Pancreas (tissue), 10 donors: ENCODE data around the gene COPG2. TPM values are rescaled to one million over a fixed set of nuclear protein-coding genes. Genes with fewer than 3 reads are reported as not detected.

Experiments
- ATAC-seq, 4 donors: fragments of 200-7000 bp; cut with Tn5 transposase; one replicate each; pipeline versions ENCODE4 v1.8.0 to v1.9.1; 2020; ENCODE audit warnings: mild to moderate bottlenecking in 4 of 4, moderate library complexity in 4 of 4
- DNase-seq, 6 donors: peaks; one replicate each; pipeline ENCODE4 v3.0.0-alpha.2; 2020
- FAIRE-seq: peaks from 2 replicates; lab custom pipeline; 2012; peaks lifted over from hg19 to GRCh38; lab: Jason Lieb, UNC
- H3K27ac ChIP-seq, 4 donors: fragments of 200-600 bp; sonication (generic); 1 replicate in 3 of 4; 2 replicates in 1 of 4; pipeline versions ENCODE4 v1.5.0 to v1.8.0; 2020
- H3K27me3 ChIP-seq, 4 donors: fragments of 200-600 bp; one replicate each; pipeline ENCODE4 v1.8.0; 2021
- H3K36me3 ChIP-seq, 3 donors: fragments of 200-600 bp; sonication (generic) in 1 of 3; one replicate each; pipeline versions ENCODE4 v1.5.0 to v1.8.0; 2020 to 2021
- H3K4me1 ChIP-seq, 3 donors: fragments of 200-600 bp; one replicate each; pipeline ENCODE4 v1.8.0; 2021
- H3K4me3 ChIP-seq, 4 donors: fragments of 200-600 bp; sonication (generic) in 2 of 4; one replicate each; pipeline versions ENCODE4 v1.5.0 to v1.8.0; 2020 to 2021
- H3K9me3 ChIP-seq, 4 donors: fragments of 200-600 bp; one replicate each; pipeline ENCODE4 v1.8.0; 2021
- CTCF ChIP-seq, 4 donors: fragments of 200-600 bp; sonication (generic) in 3 of 4; IDR thresholded peaks; one replicate each; pipeline versions ENCODE4 v1.5.0 to v1.8.0; 2021; ENCODE audit warnings: antibody characterized with exemption in 4 of 4
- WGBS, 2 donors: extraction: QIAGEN DNeasy Blood & Tissue Kit; methylation state at CpG; one replicate each; pipeline ENCODE4 v1.1.7; 2013; 5-methylcytosine and 5-hydroxymethylcytosine counted together
- intact Hi-C, 3 donors: fragments of 100-400 bp; cut with DNase I; formaldehyde crosslinking; loops; one replicate each; pipeline versions ENCODE4 v1.11.1 to v1.14.2; 2022
- polyA plus RNA-seq, 2 donors: library from polyadenylated mRNA; stranded (reverse); fragments of 200-250 nt; gene quantifications; one replicate each; pipeline ENCODE4 v1.2.3, GENCODE V29; 2013
- total RNA-seq, 6 donors: library from RNA; stranded (reverse); fragmentation: NEBNext Ultra II Directional in 4 of 6; extraction: Animal tissue kit (Norgen Biotek cat#: 25700) in 4 of 6; gene quantifications; one replicate each; pipeline versions ENCODE4 v1.2.1 to v1.2.4, GENCODE V29; 2021 to 2023
- donor health status: healthy with polysubstance abuse.
- donor health status: DM: no; HTN: no; CAD: no; lungs with moderate emphysema.
- donor health status: DM: no; HTN: no; CAD: no.
- donor health status: control.
- donor health status: control.
- donor health status: Bipolar disorder and iron deficiency.
- donor health status: DM: yes; HTN: yes; CAD: no.
- donor health status: DM: no; HTN: no; CAD: no.
- donor health status: DM: no; HTN: no; CAD: no.
- donor health status: DM: yes; HTN: yes; CAD: no.

Gene COPG2
- total and polyA plus RNA-seq, 8 donors: 3.8 to 13.5 (median 8.4) TPM

- TF ChIP-seq CTCF (IDR thresholded peaks at IDR 0.05): no peak
- ATAC-seq (no peak), DNase-seq (no peak), FAIRE-seq (no peak)
- Histone ChIP-seq H3K4me3 (no peak overlapping the region), H3K4me1 (no peaks in the 10 kb centered on the region), H3K27me3 (no peaks in the 10 kb centered on the region), H3K36me3 (no peaks in the 10 kb centered on the region), H3K27ac (no peak overlapping the region), H3K9me3 (no peaks in the 10 kb centered on the region)
- intact Hi-C loops: no loop called here
- 93 to 94% methylated on average over 2 of the region's 2 CpGs for WGBS, 2 donors
Observed at GRCh38 chr7:130566898-130567280, 101.7 kb downstream of the COPG2 start.

GRCh38 chr7:130566168-130566897 is 102.2 kb downstream of the COPG2 start:
- 66 to 69% methylated on average over 9 of the region's 9 CpGs for WGBS, 2 donors
- no peak for TF ChIP-seq CTCF (IDR thresholded peaks at IDR 0.05)
- no peaks in the 10 kb centered on the region for H3K9me3 ChIP-seq
- H3K27me3 ChIP-seq: no peaks in the 10 kb centered on the region
- no peaks in the 10 kb centered on the region for H3K4me1 ChIP-seq
- no peak overlapping the region for H3K27ac ChIP-seq
- H3K4me3 ChIP-seq: no peak overlapping the region
- ATAC-seq: no peak
- intact Hi-C loops: no loop called here
- no peak for DNase-seq
- FAIRE-seq: no peak
- no peaks in the 10 kb centered on the region for H3K36me3 ChIP-seq

GRCh38 chr7:130560972-130561371 is 107.6 kb downstream of the COPG2 start:
- TF ChIP-seq CTCF (IDR thresholded peaks at IDR 0.05): peak in 2 of 4 donors; percentile 20 to 24
- no peaks in the 10 kb centered on the region for H3K27me3 ChIP-seq
- no peaks in the 10 kb centered on the region for H3K36me3 ChIP-seq
- H3K4me1 ChIP-seq: no peaks in the 10 kb centered on the region
- WGBS, 2 donors: 30 to 33% methylated on average over 1 of the region's 1 CpG
- DNase-seq: peak in 2 of 6 donors; percentile 11 to 33
- FAIRE-seq: no peak
- H3K27ac ChIP-seq: no peak overlapping the region
- no peaks in the 10 kb centered on the region for H3K9me3 ChIP-seq
- intact Hi-C loops: no loop called here
- ATAC-seq: peak; percentile 84 to 99 (median 96)
- no peak overlapping the region for H3K4me3 ChIP-seq

- H3K4me1 ChIP-seq: no peaks in the 10 kb centered on the region
- 95 to 97% methylated on average over 2 of the region's 2 CpGs for WGBS, 2 donors
- intact Hi-C loops: no loop called here
- no peaks in the 10 kb centered on the region for H3K27me3 ChIP-seq
- H3K36me3 ChIP-seq: no peaks in the 10 kb centered on the region
- DNase-seq: no peak
- no peaks in the 10 kb centered on the region for H3K9me3 ChIP-seq
- ATAC-seq: no peak
- no peak overlapping the region for H3K4me3 ChIP-seq
- no peak for TF ChIP-seq CTCF (IDR thresholded peaks at IDR 0.05)
- FAIRE-seq: no peak
- no peak overlapping the region for H3K27ac ChIP-seq
Observed at GRCh38 chr7:130559184-130559583, 109.4 kb downstream of the COPG2 start.

GRCh38 chr7:130554481-130554880 is 114.1 kb downstream of the COPG2 start:
- ATAC-seq (no peak), DNase-seq (no peak), FAIRE-seq (no peak)
- Histone ChIP-seq H3K4me1 (no peaks in the 10 kb centered on the region), H3K9me3 (no peaks in the 10 kb centered on the region), H3K4me3 (no peak overlapping the region), H3K27me3 (no peaks in the 10 kb centered on the region), H3K36me3 (no peaks in the 10 kb centered on the region), H3K27ac (no peak overlapping the region)
- WGBS, 2 donors: 79 to 83% methylated on average over 3 of the region's 3 CpGs
- no peak for TF ChIP-seq CTCF (IDR thresholded peaks at IDR 0.05)
- intact Hi-C loops: no loop called here
